NCI-H1417 (cell line): ENCODE results near the gene BLOC1S6.
A peak's percentile ranks its signal among the peaks of the same experiment; 100 is the strongest.
"Not testable (repeated sequence)": the region's sequence is repeated elsewhere in the genome, so short reads cannot be mapped to it uniquely, and the experiment has no call there.

Experiments
- DNase-seq, 3 experiments: peaks; one replicate each; lab custom pipeline; 2025; lab: John Stamatoyannopoulos, UW

Gene BLOC1S6

DNA sequence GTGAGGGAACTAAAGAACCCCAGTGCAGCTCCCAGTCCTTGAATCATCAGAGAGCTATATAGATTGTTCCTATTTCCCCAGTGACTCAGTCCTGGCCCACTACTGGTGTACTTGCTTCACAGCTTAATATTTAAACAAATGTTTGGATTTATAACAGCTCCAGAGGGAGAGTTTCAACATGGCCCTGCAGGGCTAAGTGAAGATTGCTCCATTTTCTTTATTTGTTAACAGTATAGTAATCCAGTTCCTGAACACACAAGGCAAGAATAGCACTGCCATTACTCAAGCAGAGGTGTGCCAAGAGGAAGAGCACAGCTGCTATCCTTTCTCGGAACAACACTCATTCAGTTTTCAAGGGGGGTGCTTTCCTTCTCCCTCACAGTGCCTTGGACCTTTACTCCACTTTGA is 54.2 kb downstream of the BLOC1S6 start:
- no peak for DNase-seq

DNA sequence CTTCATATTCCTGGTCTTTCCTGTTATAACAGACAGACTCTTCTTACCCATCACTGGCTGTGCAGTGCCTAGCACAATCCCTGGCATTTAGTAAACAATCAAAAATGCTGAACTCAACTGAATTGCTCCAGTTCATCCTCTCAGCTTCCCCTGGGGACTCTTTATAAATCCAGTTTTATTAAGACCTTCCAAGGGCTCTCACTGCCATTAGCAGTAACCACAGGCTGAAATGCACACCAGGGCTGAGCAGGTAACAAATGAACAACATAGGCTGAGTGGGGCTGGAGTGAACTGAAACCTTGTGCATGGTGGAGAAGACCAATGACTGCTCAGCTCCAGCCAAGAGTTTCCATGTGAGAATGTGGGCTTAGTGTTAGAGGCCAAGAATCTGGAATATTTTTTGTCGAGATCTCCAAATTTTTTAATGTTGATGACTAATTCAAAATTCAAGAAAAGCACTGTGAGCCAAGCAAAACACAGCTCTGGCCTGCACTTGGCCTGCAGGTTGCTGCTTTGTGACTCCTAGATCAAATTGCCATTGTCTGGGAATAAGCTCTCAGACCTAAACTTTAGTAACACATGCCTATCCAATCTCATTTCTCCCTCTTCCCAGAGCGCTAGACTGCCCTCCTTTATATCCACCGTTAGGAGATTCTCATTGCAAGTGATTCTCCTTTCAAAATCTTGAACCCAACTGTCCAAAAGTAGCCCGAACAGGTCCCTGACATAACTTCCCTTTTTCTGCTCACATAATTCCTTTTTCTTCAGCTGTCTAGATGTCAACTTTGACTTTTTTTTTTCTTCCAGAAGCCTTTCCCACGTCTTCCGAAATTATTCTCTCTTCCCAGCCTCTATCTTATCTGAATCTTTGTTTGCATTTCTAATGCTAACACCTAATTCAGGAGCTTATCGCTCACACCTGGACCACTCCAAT is 55.1 kb downstream of the BLOC1S6 start:
- peak in 1 of 3 experiments; percentile 48 for DNase-seq

DNA sequence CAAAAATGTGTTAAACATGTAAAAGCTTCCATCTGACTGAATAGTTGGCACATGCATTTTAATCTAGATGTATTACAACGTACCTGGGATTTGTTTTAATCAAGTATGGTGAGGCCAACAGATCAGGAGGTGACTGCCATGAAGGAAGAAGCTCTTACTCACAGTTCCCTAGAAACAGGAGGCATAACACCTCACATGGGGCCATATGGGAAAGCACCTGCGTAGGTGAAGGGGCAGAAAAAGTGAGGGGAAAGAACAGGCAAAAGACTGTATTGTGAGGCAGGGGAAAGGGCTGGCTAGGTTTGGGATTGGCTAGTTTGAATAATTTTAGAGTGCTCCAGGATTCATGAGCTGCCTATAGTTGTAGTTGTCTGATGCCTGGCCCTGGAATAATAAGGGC is 57.3 kb downstream of the BLOC1S6 start:
- DNase-seq, result no peak

DNA sequence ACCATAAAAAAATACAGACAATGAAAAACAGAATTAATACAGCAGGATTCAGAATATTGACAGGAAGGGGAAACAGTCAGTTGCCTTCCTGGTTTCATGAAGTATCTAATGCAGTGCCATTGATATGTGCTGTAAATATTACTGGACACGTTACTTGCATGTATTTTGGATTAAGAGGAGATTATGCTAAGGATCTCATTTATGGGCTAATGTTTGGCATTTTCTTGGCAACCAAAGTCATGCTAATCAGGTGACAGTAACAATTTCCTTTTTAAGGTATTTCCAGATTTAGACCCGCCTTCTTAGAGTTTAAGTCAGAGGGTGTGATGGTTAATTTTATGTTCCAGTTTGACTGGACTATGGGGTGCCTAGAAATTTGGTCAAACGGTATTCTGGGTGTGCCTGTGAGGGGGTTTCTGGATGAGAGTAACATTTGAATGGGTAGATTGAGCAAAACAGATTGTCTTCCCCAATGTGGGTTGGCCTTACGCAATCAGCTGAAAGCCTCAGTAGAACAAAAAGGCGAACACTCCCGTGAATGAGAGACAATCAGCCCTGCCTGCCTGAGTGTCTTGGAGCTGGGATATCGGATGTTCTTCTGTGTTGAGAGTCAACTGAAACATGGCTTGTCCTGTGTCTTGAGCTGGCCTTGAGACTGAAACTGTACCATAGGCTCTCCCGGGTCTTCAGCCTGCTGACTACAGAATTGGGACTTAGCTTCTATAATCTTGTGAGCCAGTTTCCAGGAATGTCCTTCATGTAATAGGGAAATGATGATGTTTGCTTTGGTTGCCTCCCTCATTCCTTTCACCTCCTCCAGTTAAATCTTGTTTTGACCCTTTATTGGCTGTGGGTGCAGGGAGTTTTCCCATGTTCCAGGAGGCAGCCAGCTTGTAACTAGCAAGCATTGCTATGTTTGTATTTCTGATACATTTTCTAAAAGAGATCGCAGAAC is 58.1 kb downstream of the BLOC1S6 start:
- no peak for DNase-seq

- DNase-seq, result no peak
Observed at GRCh38 chr15:45646220-45646619, 59.0 kb downstream of the BLOC1S6 start.

- DNase-seq, result no peak
Observed at GRCh38 chr15:45647828-45648227, 60.6 kb downstream of the BLOC1S6 start.

DNA sequence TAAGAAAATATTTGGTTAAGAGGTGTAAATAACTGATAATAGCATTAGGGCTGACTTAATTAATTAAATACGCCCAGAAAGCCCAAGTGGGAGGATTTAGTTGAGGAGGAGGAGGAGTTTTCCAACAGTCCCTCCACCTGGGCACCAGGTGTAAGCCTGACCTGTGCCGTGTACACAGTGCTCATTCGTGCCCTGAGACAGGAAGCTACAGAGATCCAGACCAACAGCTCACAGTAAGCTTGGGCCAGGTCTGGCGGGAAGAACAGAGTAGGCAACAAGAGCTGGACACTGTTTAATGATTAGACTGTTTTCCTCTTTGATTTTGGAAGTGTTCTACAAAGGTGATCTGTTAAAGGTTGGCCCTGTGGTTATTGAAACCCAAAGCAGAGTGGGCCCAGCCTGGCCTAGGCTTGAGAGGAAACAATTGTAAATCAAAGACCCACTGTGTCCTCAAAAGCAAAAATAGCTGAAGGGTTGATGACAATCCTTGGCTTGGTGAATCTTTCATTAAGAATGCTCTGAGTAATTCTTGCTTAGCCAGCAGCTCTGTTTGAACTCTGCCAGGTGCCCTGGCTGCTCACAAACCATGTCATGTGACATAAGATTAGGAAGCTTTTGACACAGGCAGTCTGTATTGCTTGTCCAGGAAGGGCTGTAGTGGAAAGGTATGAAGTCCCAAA is 61.5 kb downstream of the BLOC1S6 start:
- no peak for DNase-seq

DNA sequence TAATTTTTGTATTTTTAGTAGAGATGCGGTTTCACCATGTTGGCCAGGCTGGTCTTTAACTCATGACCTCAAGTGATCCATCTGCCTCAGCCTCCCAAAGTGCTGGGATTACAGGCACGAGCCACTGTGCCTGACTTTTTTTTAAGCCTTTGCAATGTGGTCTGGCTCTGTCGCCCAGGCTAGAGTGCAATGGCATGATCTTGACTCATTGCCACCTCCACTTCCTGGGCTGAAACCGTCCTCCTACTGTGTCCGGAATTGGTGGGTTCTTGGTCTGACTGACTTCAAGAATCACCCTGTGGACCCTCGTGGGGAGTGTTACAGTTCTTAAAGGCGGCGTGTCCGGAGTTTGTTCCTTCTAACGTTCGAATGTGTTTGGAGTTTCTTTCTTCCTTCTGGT is 62.8 kb downstream of the BLOC1S6 start:
- not testable (repeated sequence) for DNase-seq

- DNase-seq, result no peak
Observed at GRCh38 chr15:45650889-45651525, 63.8 kb downstream of the BLOC1S6 start.

DNA sequence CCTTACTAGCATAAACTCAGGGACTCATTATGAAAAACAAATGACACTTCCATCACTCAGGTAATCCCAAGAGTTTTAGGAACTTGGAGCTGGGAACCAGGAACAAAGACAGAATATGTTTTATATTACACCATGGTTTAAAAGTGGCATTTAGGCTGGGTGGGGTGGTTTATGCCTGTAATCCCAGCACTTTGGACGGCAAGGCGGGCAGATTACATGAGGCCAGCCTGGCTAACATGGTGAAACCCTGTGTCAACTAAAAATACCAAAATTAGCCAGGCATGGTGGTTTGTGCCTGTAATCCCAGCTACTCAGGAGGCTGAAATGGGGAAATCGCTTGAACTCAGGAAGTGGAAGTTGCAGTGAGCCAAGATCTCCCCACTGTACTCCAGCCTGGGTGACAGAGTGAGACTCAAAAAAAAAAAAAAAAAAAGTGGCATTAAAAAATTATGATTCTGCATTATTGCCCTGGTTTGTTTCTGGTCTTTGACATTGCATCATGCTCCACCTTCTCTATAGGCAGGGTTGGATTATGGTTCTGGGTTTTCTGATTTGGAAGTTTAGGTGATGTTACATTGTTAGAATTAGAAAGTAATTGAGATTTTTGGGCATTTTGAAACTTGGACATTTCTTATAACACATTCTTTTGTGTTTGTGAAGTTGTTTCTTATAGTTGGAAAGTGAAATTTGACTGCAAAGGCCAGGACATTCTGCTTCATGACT is 66.7 kb downstream of the BLOC1S6 start:
- no peak for DNase-seq

- no peak for DNase-seq
Observed at GRCh38 chr15:45654749-45655148, 67.6 kb downstream of the BLOC1S6 start.

GRCh38 chr15:45657254-45657653 is 70.1 kb downstream of the BLOC1S6 start:
- DNase-seq, result no peak

- no peak for DNase-seq
Observed at GRCh38 chr15:45657764-45658545, 70.8 kb downstream of the BLOC1S6 start.
